Cardiac fibroblast (primary cell): ENCODE measurements around the gene ARFIP2.

Experiments used
- DNase-seq, 2 donors: peaks; one replicate each; pipeline versions ENCODE4 v3.0.0 to v3.0.0-alpha.2; 2010; ENCODE audit warnings: low read depth in 2 of 2
- H3K4me3 ChIP-seq, 2 donors: replicated peaks in 1 of 2; 1 replicate in 1 of 2; 2 replicates in 1 of 2; pipeline ENCODE4 v1.5.1; 2011; ENCODE audit warnings: low read depth in 2 of 2, low read length in 2 of 2, mild to moderate bottlenecking in 2 of 2, moderate library complexity in 1 of 2
- CTCF ChIP-seq: IDR thresholded peaks from one replicate; pipeline ENCODE4 v1.5.1; 2011; ENCODE audit warnings: low read depth, mild to moderate bottlenecking, low read length, inconsistent platforms

The ARFIP2 gene

GRCh38 chr11:6474413-6474792 is 6.7 kb downstream of the ARFIP2 start:
- peak overlapping the region; percentile 64 to 65 for H3K4me3 ChIP-seq
- no peak for TF ChIP-seq CTCF
- no peak for DNase-seq

- peak within 1 kb of the TSS; percentile 87 to 91 for H3K4me3 ChIP-seq
- peak; percentile 27 for TF ChIP-seq CTCF
- DNase-seq = peak; percentile 83 to 94
Measured at GRCh38 chr11:6473451-6474412, 7.4 kb downstream of the ARFIP2 start, which contains the start of gene TRIM3. Gene TRIM3, minus strand, starts transcription at chr11:6473941. Its CDS starts 8,246 bp downstream, at chr11:6465695.

DNA sequence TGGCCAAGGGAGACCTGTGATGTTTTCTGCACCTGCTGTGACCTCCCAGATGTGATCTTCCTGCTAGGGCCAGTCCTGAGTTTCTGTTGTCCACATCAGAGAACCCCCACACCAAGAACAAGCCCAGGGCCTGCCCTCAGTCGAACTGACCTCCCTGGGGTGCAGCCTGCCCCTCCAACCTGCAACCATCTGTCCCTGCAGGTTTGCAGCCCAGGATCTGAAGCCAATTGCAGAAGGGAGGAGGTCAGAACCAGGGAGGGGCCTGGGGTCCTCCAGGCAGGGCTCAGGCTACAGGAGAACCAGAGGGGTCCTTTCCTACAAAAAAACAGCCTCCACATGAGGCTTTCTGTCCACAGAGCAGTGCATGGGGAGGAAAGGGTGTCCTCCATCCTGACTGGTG is 8.2 kb downstream of the ARFIP2 start:
- no peak for TF ChIP-seq CTCF
- H3K4me3 ChIP-seq = peak overlapping the region; percentile 87 to 91
- DNase-seq = no peak

- TF ChIP-seq CTCF = no peak
- no peak for DNase-seq
- no peak overlapping the region for H3K4me3 ChIP-seq
Measured at GRCh38 chr11:6469599-6469998, 11.5 kb downstream of the ARFIP2 start.

GRCh38 chr11:6468712-6469495 is 12.2 kb downstream of the ARFIP2 start:
- peak; percentile 87 to 96 for DNase-seq
- H3K4me3 ChIP-seq = no peak overlapping the region
- TF ChIP-seq CTCF = no peak

- no peak overlapping the region for H3K4me3 ChIP-seq
- TF ChIP-seq CTCF = no peak
Measured at GRCh38 chr11:6459099-6459450, 22.1 kb downstream of the ARFIP2 start.

More at GRCh38 chr11:6459099-6459450, 22.1 kb downstream of the ARFIP2 start:
- no peak for DNase-seq
